ENCODE data around the gene DSN1.
"Not testable (repeated sequence)": the region's sequence is repeated elsewhere in the genome, so short reads cannot be mapped to it uniquely, and the experiment has no call there.

Gene DSN1

GRCh38 chr20:36773597-36774390 lies at the start of gene DSN1:
Gene DSN1 (minus strand): TSS chr20:36773763. CDS start chr20:36771458, 2,305 bp downstream.
- DNase-seq: peak; percentile 89

- peak; percentile 63 for DNase-seq
Observed at GRCh38 chr20:36823121-36823520, 49.6 kb upstream of the DSN1 start.

- no peak for DNase-seq
Observed at GRCh38 chr20:36821964-36822437, 48.4 kb upstream of the DSN1 start.

GRCh38 chr20:36820928-36821327 lies 47.4 kb upstream of the DSN1 start:
- no peak for DNase-seq

GRCh38 chr20:36820073-36820472 lies 46.5 kb upstream of the DSN1 start:
- DNase-seq: no peak

GRCh38 chr20:36819659-36820058 lies 46.1 kb upstream of the DSN1 start:
- DNase-seq: no peak

GRCh38 chr20:36818861-36819260 lies 45.3 kb upstream of the DSN1 start:
- DNase-seq: no peak

- no peak for DNase-seq
Observed at GRCh38 chr20:36818185-36818584, 44.6 kb upstream of the DSN1 start.

- DNase-seq: no peak
Observed at GRCh38 chr20:36817496-36817895, 43.9 kb upstream of the DSN1 start.

GRCh38 chr20:36815454-36816091 lies 42.0 kb upstream of the DSN1 start:
- DNase-seq: no peak

GRCh38 chr20:36812594-36813463 lies 39.3 kb upstream of the DSN1 start:
- no peak for DNase-seq

- DNase-seq: no peak
Observed at GRCh38 chr20:36808317-36809257, 35.0 kb upstream of the DSN1 start.

GRCh38 chr20:36806049-36806448 lies 32.5 kb upstream of the DSN1 start:
- no peak for DNase-seq

- DNase-seq: no peak
Observed at GRCh38 chr20:36805396-36805795, 31.8 kb upstream of the DSN1 start.

GRCh38 chr20:36804425-36804824 lies 30.9 kb upstream of the DSN1 start:
- no peak for DNase-seq

GRCh38 chr20:36802326-36803222 lies 29.0 kb upstream of the DSN1 start:
- no peak for DNase-seq

GRCh38 chr20:36800410-36800809 lies 26.8 kb upstream of the DSN1 start:
- DNase-seq: no peak

GRCh38 chr20:36799313-36799712 lies 25.8 kb upstream of the DSN1 start:
- not testable (repeated sequence) for DNase-seq

GRCh38 chr20:36796875-36797274 lies 23.3 kb upstream of the DSN1 start:
- DNase-seq: no peak

- DNase-seq: no peak
Observed at GRCh38 chr20:36796117-36796516, 22.6 kb upstream of the DSN1 start.

GRCh38 chr20:36795691-36796090 lies 22.1 kb upstream of the DSN1 start:
- DNase-seq: no peak
